GM19193 (cell line): ENCODE data around the gene MYO9B.

Source experiments
- POLR2A ChIP-seq: IDR thresholded peaks from 4 replicates; pipeline ENCODE4 v1.6.1; 2011; ENCODE audit not compliant: insufficient read depth, insufficient read length; ENCODE audit errors: extremely low read depth

The MYO9B gene

DNA sequence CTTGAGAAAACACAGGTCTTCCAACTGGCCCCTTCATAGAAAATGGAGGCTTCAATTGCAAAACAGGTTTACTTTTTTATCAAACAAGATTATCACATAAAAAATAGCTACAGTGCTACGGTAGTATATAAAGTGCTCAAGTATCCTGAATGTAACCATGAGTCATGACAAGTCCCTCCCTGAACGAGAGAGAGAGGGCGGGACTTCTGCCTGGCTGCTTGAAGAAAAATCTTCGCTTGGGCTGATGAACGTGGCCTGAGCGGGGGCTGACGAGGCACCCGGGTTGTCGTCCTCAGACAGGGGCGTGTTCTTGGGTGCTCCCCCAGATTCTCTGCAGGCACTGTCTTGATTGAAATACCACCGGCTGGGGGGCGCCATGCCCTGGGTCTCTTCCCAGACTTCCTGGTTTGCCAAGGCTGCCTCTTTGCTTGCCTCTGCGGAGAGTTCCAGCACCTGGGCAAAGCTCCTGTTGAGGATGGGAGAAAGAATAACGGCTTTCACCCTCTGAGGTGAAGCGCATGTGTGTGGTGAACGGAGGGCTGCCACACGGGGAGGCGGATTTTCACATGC, 25.8 kb upstream of the MYO9B start:
- no peak for TF ChIP-seq POLR2A

GRCh38 chr19:17052439-17052838, 23.1 kb upstream of the MYO9B start:
- TF ChIP-seq POLR2A: no peak

DNA sequence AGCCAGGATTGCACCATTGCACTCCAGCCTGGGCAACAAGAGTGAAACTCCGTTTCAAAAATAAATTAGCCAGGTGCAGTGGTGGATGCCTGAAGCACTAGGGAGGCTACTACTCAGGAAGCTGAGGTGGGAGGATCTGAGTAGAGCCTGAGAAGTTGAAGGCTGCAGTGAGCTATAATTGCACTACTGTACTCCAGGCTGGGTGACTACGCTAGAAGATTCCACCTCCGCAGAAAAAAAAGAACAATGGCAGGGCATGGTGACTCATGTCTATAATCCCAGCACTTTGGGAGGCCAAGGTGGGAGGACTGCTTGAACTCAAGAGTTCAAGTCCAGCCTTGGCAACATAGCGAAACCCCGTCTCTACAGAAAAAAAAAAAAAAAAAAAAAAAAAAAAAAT, 20.8 kb upstream of the MYO9B start:
- TF ChIP-seq POLR2A: no peak

- TF ChIP-seq POLR2A: no peak
These were observed 19.9 kb upstream of the MYO9B start for GRCh38 chr19:17055636-17056035.

GRCh38 chr19:17058236-17058635, 17.3 kb upstream of the MYO9B start:
- TF ChIP-seq POLR2A: no peak

- TF ChIP-seq POLR2A: no peak
These were observed 14.8 kb upstream of the MYO9B start for GRCh38 chr19:17060802-17061201.

DNA sequence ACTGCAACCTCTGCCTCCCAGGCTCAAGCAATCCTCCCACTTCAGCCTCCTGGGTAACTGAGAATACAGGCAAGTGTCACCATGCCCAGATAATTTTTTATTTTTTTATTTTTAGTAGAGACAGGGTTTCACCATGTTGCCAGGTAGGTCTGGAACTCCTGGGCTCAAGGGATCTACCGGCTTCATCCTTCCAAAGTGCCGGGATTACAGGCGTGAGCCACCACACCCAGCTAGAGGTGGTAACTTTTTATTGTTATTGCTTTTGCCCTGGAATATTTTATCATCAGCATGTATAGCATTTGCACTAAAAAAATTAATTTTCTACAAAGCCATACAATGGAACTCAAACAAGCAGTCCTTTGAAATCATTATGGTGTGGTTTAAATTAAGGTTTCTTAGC, 14.4 kb upstream of the MYO9B start:
- TF ChIP-seq POLR2A: no peak

DNA sequence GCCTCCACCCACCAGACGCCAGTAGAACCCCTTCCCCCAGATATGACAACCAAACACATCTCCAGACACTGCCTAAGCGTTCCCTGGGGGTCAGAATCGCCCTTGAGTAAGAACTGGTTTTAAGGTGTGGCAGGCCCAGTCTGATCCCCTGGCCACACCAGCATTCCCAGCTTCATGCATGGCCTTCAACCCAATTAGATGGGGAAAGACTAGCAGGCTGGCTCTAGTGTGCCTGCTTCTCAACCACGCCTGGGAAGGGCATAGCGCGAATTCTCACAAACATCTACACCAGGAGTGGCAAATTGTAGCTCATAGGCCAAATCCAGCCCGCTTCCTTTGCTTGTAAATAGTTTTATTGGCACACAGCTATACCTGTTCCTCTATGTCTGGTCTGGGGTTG, 13.9 kb upstream of the MYO9B start:
- TF ChIP-seq POLR2A: no peak

DNA sequence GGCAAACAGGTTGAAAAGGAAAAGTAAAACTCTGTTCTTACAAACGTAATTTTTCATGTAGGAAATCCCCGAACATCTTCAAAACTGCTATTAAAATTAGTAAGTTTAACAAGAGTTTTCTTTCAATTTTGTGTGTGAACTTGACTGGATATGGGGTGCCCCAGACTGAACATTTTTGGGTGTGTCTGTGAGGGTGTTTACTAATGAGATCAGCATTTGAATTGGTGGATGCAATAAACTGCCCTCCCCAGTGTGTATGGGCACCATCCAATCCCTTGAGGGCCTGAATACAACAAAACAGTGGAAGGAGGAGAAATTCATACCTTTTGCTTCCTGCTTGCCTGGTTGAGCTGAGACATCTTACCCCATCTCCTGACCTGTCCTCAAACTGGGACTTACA, 12.1 kb upstream of the MYO9B start:
- TF ChIP-seq POLR2A: no peak

DNA sequence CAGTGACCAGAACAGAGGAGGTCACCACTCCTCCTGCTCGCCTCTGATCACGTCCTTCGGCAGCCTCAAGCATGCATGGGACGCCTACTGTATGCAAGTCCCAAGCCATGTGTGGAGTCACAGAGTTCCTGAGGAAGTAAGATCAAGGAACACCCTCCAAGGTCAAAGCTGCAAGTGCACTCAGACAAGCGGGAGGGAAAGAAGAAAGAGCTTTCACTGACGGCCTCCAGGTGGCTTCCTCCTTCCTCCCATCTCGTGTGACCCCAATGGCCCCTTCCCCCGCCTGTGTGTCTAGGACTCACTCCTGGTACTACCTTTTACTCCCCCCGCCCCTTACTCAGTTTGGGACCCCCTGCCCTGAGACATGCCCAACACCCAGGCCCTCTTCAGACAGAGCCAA, 6.4 kb upstream of the MYO9B start:
- no peak for TF ChIP-seq POLR2A

- TF ChIP-seq POLR2A: no peak
These were observed 5.2 kb upstream of the MYO9B start for GRCh38 chr19:17070421-17070820.

- no peak for TF ChIP-seq POLR2A
These were observed 4.7 kb upstream of the MYO9B start for GRCh38 chr19:17070912-17071311.

DNA sequence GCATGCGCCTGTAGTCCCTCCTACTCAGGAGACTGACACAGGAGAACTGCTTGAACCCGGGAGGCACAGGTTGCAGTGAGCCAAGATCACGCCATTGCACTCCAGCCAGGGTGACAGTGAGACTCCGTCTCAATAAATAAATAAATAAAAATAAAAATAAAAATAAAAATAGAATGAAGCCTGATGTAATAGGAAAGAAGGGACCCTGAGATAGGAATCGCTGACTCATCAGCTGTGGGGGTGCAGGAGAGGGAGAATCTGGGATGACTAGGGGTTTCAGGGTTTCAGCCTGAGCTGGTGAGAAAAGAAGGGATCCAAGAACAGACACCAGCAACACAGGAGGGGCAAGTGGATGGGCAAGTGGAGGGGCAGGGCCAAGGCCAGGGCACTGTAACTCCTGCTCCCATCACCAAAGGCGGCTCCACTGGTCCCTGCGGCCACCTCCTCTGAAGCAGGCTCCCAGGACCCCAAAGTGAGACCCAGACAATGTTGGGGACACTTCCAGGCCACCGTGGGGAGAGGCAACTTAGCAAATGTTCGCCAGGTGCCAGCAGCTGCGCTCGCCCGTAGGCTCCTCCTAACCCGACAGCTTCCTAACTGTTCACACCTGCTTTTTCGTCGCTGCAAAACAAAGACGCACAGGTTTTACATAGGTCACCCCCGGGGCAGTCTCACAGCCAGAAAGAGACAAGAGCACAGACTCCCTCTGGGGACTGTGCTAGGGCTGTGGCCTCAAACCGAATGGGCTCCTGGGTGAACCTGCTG, 1.5 kb upstream of the MYO9B start:
- no peak for TF ChIP-seq POLR2A

DNA sequence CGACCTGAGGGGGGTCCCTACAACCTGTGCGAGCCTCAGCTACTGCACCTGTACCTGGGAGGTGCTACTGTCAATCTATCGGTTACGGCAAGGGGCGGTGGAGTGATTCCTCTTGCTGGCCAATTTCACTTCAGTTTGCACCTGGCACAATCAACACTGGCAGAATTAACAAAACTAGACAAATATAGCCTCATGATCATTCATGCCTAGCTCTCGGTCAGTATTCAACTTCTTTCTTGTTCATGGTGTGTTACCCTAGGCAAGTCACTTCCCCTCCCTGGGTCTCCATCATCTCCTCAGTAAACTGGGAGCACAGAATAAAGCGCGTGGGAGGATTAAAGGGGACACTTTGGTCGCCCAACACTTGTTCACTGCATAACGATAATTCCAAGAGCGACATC, 943 bp upstream of the MYO9B start:
- no peak for TF ChIP-seq POLR2A

DNA sequence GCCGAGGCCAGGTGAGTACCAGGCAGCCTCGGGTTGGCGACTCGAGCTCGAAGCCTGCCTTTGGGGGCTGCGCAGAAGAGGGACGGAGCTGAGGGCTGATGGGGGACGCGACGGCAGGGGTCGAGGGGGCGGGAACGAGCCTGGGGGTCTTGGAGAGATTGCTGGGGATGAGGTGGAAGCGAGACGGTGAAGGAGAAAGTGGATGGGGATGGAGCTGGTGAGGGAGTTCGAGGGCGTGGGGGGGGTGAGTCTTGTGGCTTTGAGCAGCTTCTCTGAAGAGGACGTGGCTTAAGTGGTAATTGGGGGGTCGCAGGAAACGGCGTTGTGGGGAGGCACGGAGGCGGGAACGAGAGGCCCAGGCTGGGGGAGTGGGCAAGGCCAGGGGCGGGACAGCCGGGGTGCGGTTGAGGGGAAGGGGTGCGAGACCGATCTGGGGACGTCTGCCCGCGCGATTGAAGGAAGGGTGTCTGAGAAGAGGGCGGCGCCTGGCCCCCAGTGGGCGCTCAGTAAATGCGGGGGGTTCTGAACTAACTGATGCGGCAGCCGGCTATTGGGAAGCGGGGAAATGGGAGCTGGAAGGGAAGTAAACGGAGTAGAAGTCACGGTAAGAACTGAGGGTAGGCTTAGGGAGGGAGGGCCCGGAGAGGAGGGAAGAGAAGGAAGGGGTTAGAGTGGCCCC, 426 bp downstream of the MYO9B start:
- TF ChIP-seq POLR2A: no peak

GRCh38 chr19:17076543-17076991, 990 bp downstream of the MYO9B start:
- no peak for TF ChIP-seq POLR2A
